PC-9 (cell line): Measurements from ENCODE around the gene ATP6V0B.

ENCODE experiments used
- EZH2 ChIP-seq: fragments of 200-600 bp; sonication (generic); IDR thresholded peaks from 2 replicates; pipeline ENCODE4 v1.8.0; 2017; ENCODE audit warnings: antibody characterized with exemption, low read depth
- TF ChIP-seq, protein P1 (sequence below): fragments of 200-600 bp; sonication (generic); conservative IDR thresholded peaks from 2 replicates; pipeline ENCODE4 v1.6.1; 2017; ENCODE audit warnings: mixed run types, antibody characterized with exemption, mild to moderate bottlenecking, moderate library complexity

DNA sequence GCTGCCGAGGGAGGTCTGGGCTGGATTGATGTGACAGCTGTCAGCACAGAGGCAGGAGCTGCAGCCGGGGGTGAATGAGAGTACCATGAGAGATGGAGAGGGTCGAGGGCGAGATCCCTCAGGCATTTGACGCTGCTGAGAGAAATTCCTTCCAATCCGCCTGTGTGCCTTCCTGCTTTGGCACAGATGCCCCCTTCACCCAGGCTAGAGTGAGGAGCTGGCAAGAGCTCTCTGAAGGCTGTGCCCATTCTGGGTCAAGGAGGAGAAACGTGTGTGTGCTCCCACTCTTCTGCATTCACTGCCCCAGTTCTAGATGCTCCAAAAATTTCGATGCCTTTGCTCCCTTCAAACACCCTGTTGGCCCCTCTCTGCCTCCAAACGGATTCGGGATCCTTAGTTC is 36.4 kb upstream of the ATP6V0B start:
- TF ChIP-seq, protein P1, sequence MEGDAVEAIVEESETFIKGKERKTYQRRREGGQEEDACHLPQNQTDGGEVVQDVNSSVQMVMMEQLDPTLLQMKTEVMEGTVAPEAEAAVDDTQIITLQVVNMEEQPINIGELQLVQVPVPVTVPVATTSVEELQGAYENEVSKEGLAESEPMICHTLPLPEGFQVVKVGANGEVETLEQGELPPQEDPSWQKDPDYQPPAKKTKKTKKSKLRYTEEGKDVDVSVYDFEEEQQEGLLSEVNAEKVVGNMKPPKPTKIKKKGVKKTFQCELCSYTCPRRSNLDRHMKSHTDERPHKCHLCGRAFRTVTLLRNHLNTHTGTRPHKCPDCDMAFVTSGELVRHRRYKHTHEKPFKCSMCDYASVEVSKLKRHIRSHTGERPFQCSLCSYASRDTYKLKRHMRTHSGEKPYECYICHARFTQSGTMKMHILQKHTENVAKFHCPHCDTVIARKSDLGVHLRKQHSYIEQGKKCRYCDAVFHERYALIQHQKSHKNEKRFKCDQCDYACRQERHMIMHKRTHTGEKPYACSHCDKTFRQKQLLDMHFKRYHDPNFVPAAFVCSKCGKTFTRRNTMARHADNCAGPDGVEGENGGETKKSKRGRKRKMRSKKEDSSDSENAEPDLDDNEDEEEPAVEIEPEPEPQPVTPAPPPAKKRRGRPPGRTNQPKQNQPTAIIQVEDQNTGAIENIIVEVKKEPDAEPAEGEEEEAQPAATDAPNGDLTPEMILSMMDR: no peak
- no peak for TF ChIP-seq EZH2
